Ramos (cell line): ENCODE measurements around the gene CCR7.

Experiments
- in situ Hi-C: fragments of 300-500 bp; cut with MboI; formaldehyde crosslinking; loops from one replicate; pipeline ENCODE4 v1.14.3; 2022; ENCODE audit warnings: low sequenced_read_pairs; ENCODE audit not compliant: unreplicated experiment

The CCR7 gene, protein sequence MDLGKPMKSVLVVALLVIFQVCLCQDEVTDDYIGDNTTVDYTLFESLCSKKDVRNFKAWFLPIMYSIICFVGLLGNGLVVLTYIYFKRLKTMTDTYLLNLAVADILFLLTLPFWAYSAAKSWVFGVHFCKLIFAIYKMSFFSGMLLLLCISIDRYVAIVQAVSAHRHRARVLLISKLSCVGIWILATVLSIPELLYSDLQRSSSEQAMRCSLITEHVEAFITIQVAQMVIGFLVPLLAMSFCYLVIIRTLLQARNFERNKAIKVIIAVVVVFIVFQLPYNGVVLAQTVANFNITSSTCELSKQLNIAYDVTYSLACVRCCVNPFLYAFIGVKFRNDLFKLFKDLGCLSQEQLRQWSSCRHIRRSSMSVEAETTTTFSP

GRCh38 chr17:40564883-40565768 lies at the start of gene CCR7:
CCR7 (minus strand) TSS chr17:40565472; CDS start chr17:40565409, 63 bp downstream.
- in situ Hi-C loops, result no loop called here

DNA sequence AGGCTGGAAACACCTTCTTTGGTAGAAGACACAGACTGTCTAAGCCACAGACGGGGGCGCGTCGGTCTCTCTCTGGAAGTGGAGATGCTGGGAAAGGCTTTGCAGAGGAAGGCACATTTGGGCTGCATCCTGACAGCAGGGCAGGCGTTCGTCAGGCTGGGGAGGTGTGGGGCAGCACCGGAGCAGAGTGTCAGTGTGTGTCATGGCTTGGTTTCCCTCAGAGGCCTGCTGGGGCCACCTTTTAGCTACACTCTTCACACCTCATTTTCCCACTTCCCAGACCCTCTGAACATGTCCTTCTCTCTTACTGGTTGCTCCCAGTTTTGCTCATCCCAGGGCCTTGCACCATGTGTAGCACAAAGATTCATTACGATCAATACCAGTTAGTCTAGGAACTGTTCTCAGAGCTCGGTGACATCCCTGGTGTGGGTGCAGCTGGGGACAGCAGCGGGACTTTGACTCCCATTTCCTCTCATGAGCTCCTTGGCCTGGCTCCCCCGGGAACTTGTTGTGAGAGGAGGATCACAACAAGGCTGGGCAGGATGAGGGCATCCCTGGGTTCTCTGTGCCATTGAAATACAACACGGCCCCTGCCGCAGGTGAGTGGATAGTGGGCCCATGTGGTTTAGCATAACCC lies 49.3 kb upstream of the CCR7 start:
- in situ Hi-C loops, result loop anchor here (10.0 kb wide), 1 partner anchor 180 kb away; the partner anchor contains the start of gene KRT28

- in situ Hi-C loops, result loop anchor here (10.0 kb wide), 1 partner anchor 181 kb away; the partner anchor contains the start of gene KRT28
Measured at GRCh38 chr17:40613467-40614154, 48.3 kb upstream of the CCR7 start.

DNA sequence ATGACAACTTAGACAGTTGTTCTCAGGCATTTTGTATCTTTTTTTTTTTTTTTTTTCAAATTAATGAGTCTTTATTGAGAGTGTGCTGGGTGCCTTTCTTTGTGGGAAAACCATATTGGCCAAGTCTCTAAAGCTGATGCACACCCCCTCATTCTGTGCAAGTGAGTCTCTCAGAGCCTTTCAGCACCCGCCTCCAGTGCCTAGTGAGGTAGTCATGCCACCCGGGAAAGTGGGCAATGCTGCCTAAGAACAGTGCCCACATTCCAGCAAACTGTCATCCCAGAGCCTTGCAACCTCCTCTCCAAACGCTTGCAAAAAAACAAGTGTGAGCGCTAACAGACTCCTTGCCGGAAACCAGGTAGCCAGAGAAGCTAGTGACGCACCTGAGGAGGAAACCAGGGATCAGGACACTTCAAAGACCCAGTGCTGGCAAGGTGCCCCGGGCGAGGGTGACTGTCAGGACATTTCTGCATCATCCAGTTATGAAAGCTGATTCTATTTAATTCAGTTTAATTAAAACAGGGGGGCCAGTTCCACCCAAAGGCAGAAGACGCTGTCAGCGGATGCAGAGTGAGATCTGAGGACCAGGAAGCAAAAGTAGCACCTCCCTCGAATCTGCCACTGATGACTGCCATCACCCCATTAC lies 47.5 kb upstream of the CCR7 start:
- in situ Hi-C loops, result loop anchor here (10.0 kb wide), 1 partner anchor 182 kb away; the partner anchor contains the start of gene KRT28

- in situ Hi-C loops, result loop anchor here (10.0 kb wide), 1 partner anchor 183 kb away; the partner anchor contains the start of gene KRT28
Measured at GRCh38 chr17:40611840-40612474, 46.7 kb upstream of the CCR7 start.

DNA sequence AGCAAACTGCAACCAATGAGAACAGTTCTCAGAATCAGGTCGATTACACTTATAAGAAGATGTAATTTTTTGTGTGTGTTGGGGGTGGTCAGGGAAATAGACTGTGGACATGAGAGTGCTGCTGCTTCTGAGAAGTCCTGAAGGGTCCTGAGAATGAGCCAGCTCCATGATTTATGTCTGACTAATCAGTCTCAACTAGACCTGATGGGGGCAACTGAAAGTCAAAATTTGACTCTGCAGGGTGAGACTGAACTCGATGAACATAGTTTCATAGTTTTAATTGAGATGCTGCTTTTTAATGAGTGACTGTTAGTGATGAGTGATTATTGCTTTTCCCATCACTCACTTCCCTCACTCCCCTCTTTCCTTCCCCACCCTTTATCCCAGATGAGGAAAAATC lies 45.1 kb upstream of the CCR7 start:
- in situ Hi-C loops, result loop anchor here (10.0 kb wide), 1 partner anchor 184 kb away; the partner anchor contains the start of gene KRT28

DNA sequence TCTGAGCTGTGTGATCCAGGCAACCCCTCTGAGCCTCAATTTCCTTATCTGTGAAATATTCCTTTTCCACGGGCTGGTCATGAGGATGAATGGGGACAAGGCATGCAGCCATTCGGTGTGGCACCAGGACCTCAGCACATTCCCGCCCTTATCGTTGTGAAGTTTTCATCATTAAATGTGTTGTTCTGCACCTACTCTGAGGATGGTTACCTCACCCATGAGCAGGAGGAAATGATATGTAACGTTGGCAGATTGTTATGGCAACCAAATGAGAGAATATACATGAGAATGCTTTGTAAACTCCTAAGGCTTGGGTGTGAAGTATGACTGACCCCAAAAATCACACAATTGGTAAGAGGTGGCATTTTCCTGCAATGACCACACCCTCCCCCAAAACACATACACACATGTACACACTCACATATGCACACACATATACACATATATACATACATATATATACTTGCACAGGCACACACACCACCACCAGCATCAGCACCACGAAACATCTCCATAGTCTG lies 42.8 kb upstream of the CCR7 start:
- in situ Hi-C loops, result no loop called here

DNA sequence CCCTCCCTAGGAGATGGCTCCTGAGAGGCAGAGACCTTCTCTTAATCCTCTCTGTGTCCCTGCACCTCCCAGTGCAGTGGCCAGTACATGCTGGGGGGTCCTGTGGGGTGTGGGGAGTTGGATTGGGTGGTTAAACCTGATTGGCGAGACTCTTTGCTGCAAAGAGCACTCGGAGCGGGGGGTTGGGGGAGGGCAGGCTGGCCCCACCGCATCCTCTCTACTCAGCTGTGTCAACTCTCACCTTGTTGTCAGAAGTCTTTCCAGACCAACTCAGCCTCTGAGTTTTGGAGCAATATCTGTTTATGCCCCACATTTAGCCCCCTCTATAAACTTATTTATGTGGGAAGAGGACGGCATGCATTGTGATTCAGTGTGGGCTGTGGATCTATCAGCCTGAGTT lies 42.4 kb upstream of the CCR7 start:
- in situ Hi-C loops, result no loop called here

GRCh38 chr17:40606548-40607353 lies 41.5 kb upstream of the CCR7 start:
- in situ Hi-C loops, result no loop called here

GRCh38 chr17:40605306-40605705 lies 40.0 kb upstream of the CCR7 start:
- in situ Hi-C loops, result no loop called here

DNA sequence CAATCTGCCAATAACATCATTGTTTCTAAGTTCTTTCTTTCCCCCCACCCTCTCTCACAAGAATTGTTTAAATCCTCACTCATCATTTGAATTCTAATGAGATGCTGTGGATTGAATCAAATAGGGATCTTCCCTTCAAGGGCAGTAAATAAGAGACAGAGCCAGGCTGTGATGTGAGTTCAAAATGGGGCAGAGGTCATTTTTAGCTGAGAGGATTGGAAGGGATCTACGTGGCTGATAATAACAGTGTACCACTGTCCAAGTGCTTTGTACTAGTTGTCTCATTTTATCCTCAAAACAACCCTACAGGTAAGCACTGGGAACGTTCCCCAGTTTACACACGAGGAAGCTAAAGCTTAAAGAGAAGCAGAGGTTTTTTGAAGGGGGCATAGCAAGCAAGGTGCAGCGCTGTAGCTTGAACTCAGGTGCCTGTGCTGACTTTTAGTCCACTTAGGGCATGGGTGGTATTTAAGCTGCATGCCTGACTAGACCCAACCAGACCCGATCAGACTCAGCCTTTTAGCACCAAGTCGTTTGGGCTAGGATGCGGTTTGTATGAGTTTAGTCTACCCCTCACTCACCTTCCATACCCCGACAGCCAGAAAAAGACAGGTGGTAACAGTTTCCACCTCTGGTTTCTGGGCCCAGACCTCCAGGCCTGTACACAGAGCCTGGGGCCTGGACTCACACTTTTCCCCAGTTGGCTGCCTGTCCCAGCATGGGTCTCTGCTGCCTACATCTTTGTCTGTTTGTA lies 39.2 kb upstream of the CCR7 start:
- in situ Hi-C loops, result no loop called here

- in situ Hi-C loops, result no loop called here
Measured at GRCh38 chr17:40602445-40603443, 37.5 kb upstream of the CCR7 start.

DNA sequence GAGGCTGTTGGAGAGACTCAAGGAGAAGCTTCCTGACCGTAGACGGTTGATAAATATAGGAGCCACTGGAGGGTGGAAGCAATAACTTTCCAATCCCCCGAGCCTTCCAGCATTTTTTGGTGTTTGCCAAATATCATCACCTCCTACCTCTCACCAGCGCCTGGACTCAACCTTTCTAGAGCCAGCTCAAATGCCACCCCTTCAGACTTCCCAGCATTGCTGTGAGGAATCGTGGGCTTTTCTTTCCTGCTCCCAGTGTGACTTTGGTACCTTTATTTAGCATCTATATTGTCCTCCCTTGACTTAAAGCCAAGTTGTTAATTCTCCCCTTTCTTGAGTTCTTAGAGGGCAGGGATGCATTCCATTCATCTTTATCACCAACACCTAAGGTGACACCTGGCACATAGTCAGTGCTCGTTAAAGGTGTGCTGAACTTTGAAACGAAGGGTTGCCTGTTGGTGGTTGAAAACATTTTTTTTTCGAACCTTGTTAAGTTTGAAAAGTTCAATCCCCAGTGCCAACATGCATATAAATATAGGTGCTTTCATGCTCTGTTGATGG lies 35.3 kb upstream of the CCR7 start:
- in situ Hi-C loops, result no loop called here

DNA sequence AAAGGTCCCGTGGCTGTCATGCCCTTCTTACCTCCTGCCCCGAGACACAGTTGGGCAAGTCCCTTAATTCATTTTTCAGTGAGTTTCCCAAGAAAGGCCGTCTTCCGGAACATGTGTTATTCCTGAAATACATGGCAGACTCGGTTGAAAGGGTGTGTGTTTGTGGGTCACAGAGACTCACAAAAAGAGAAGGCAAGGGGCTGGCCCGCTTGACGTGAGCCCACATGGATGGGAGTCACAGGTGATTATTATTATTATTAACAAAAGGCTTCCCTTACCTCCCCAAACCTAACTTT lies 34.1 kb upstream of the CCR7 start:
- in situ Hi-C loops, result no loop called here

DNA sequence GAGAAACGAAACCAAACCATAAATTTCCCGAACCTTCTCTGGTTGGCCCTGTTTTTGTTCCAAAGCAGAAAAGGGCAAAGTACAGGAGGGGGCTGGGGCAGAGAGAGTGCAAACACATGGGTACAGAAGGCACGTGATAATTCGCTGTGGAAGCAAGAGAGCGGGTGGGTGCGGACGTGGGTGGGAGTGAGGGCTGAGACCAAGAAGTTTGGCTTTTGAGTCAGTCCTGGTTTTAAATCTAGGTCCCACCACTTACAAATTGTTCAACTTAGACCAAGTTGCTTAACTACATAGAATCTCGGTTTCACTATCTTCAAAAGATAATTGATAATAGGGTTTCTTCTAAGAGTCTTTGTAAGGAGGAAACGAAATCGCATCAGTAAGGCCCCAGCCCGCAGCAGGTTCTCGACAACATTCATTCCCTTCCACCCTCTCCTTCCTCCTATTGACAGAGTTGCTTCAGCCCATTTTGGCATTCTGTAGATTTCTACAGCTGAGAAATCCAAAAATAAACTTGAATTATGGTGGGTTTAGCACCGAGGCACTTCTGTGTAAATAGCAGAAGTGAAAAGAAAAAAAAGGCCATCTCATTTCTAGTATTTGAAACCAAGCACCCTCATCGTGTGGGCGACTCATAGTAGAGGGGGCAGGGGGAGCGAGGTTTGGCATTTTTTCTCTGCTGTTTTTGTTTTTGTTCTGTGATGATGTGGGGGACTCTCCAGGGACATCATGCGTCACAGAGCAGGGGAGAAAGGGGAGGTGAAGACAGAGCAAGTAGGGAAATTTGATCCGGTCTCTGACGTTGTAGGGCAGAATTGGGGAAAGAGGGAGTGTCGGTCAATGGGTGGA lies 33.6 kb upstream of the CCR7 start:
- in situ Hi-C loops, result no loop called here
